Suprapubic skin (tissue), 4 donors: ENCODE results near the gene CKB. TPM values are rescaled to one million over a fixed set of nuclear protein-coding genes. Genes with fewer than 3 reads are reported as not detected.

Experiments
- DNase-seq, 2 donors: peaks; one replicate each; pipeline ENCODE4 v3.0.0-alpha.2; 2019; ENCODE audit warnings: low spot score in 2 of 2
- H3K27ac ChIP-seq: fragments of 200-600 bp; sonication (generic); one replicate; pipeline ENCODE4 v1.5.1; 2019
- H3K27me3 ChIP-seq: fragments of 200-600 bp; sonication (generic); one replicate; pipeline ENCODE4 v1.5.1; 2019
- H3K36me3 ChIP-seq: fragments of 200-600 bp; sonication (generic); one replicate; pipeline ENCODE4 v1.5.1; 2019
- H3K4me1 ChIP-seq: fragments of 200-600 bp; sonication (generic); one replicate; pipeline ENCODE4 v1.5.1; 2019
- H3K4me3 ChIP-seq: fragments of 200-600 bp; sonication (generic); one replicate; pipeline ENCODE4 v1.5.1; 2019; ENCODE audit warnings: mild to moderate bottlenecking
- H3K9me3 ChIP-seq: fragments of 200-600 bp; sonication (generic); one replicate; pipeline ENCODE4 v1.5.1; 2019
- CTCF ChIP-seq, 2 donors: fragments of 200-600 bp in 1 of 2; fragments of 450-650 bp in 1 of 2; sonication (generic) in 1 of 2; IDR thresholded peaks; one replicate each; pipeline ENCODE4 v1.5.1; 2016 to 2019; ENCODE audit warnings: antibody characterized with exemption in 2 of 2, mild to moderate bottlenecking in 1 of 2, moderate library complexity in 1 of 2
- EP300 ChIP-seq: sonication (generic); formaldehyde crosslinking; IDR thresholded peaks from one replicate; pipeline ENCODE4 v1.6.1; 2017; ENCODE audit warnings: antibody characterized with exemption
- POLR2A ChIP-seq, 2 donors: fragments of 450-650 bp; IDR thresholded peaks; one replicate each; pipeline ENCODE4 v1.6.1; 2017; ENCODE audit warnings: antibody characterized with exemption in 2 of 2, mild to moderate bottlenecking in 2 of 2, moderate library complexity in 2 of 2
- POLR2AphosphoS5 ChIP-seq, 3 donors: sonication (generic); formaldehyde crosslinking; IDR thresholded peaks; one replicate each; pipeline ENCODE4 v1.6.1; 2017; ENCODE audit warnings: antibody characterized with exemption in 3 of 3
- WGBS: methylation state at CpG from one replicate; pipeline ENCODE4 v1.1.5; 2018; 5-methylcytosine and 5-hydroxymethylcytosine counted together
- total RNA-seq, 4 donors: library from RNA; depleted of rRNA; stranded (reverse); fragments of >200 nt; gene quantifications; one replicate each; pipeline ENCODE4 v1.1.0, GENCODE V29; 2016

Gene CKB
- total RNA-seq, 4 donors from 2014 or later: 107 to 172 (median 128) TPM

GRCh38 chr14:103548463-103549351 lies 26.1 kb upstream of the CKB start:
- no peaks in the 10 kb centered on the region for H3K36me3 ChIP-seq
- no peak overlapping the region for H3K27ac ChIP-seq
- peaks cover 80% of the 10 kb centered on the region for H3K4me1 ChIP-seq
- H3K9me3 ChIP-seq: no peaks in the 10 kb centered on the region
- no peak for TF ChIP-seq POLR2AphosphoS5 (IDR thresholded peaks at IDR 0.05)
- TF ChIP-seq EP300: no peak
- no peak for TF ChIP-seq CTCF (IDR thresholded peaks at IDR 0.05)
- TF ChIP-seq POLR2A (IDR thresholded peaks at IDR 0.05): no peak
- no peaks in the 10 kb centered on the region for H3K27me3 ChIP-seq
- DNase-seq: peak in 1 of 2 donors; percentile 77
- H3K4me3 ChIP-seq: no peak overlapping the region
- 61% methylated on average over 13 of the region's 27 CpGs for WGBS

GRCh38 chr14:103547941-103548462 lies 25.4 kb upstream of the CKB start:
- no peaks in the 10 kb centered on the region for H3K36me3 ChIP-seq
- no peak overlapping the region for H3K27ac ChIP-seq
- TF ChIP-seq POLR2AphosphoS5 (IDR thresholded peaks at IDR 0.05) (no peak), EP300 (no peak)
- peak in 1 of 2 donors; percentile 74 for DNase-seq
- H3K9me3 ChIP-seq: no peaks in the 10 kb centered on the region
- H3K4me1 ChIP-seq: peaks cover 85% of the 10 kb centered on the region
- WGBS: 82% methylated on average over 18 of the region's 18 CpGs
- H3K27me3 ChIP-seq: no peaks in the 10 kb centered on the region
- no peak overlapping the region for H3K4me3 ChIP-seq

- 79% methylated on average over 9 of the region's 11 CpGs for WGBS
- Histone ChIP-seq H3K27me3 (no peaks in the 10 kb centered on the region), H3K4me1 (peaks cover 85% of the 10 kb centered on the region), H3K4me3 (no peak overlapping the region), H3K36me3 (no peaks in the 10 kb centered on the region), H3K27ac (no peak overlapping the region), H3K9me3 (no peaks in the 10 kb centered on the region)
- peak in 1 of 2 donors; percentile 64 for DNase-seq
- TF ChIP-seq CTCF (IDR thresholded peaks at IDR 0.05): no peak
- no peak for TF ChIP-seq POLR2A (IDR thresholded peaks at IDR 0.05)
- TF ChIP-seq POLR2AphosphoS5 (IDR thresholded peaks at IDR 0.05): no peak
- TF ChIP-seq EP300: no peak
Measured at GRCh38 chr14:103547455-103547940, 24.9 kb upstream of the CKB start.

- no peaks in the 10 kb centered on the region for H3K9me3 ChIP-seq
- H3K4me1 ChIP-seq: peaks cover 85% of the 10 kb centered on the region
- peak; percentile 82 to 90 for DNase-seq
- H3K4me3 ChIP-seq: no peak overlapping the region
- no peaks in the 10 kb centered on the region for H3K27me3 ChIP-seq
- H3K27ac ChIP-seq: no peak overlapping the region
- 50% methylated on average over 3 of the region's 21 CpGs for WGBS
- H3K36me3 ChIP-seq: no peaks in the 10 kb centered on the region
- no peak for TF ChIP-seq POLR2AphosphoS5 (IDR thresholded peaks at IDR 0.05)
- TF ChIP-seq EP300: no peak
- no peak for TF ChIP-seq POLR2A (IDR thresholded peaks at IDR 0.05)
- peak; percentile 79 to 83 for TF ChIP-seq CTCF (IDR thresholded peaks at IDR 0.05)
Measured at GRCh38 chr14:103546652-103547454, 24.2 kb upstream of the CKB start.

GRCh38 chr14:103545915-103546651 lies 23.5 kb upstream of the CKB start:
- Histone ChIP-seq H3K36me3 (no peaks in the 10 kb centered on the region), H3K4me3 (no peak overlapping the region), H3K27ac (no peak overlapping the region), H3K4me1 (peaks cover 85% of the 10 kb centered on the region), H3K9me3 (no peaks in the 10 kb centered on the region), H3K27me3 (no peaks in the 10 kb centered on the region)
- TF ChIP-seq POLR2A (IDR thresholded peaks at IDR 0.05) (no peak), POLR2AphosphoS5 (IDR thresholded peaks at IDR 0.05) (no peak), EP300 (no peak), CTCF (IDR thresholded peaks at IDR 0.05) (no peak)
- peak; percentile 69 to 76 for DNase-seq
- 72% methylated on average over 16 of the region's 27 CpGs for WGBS
